WTC11 (cell line): Measurements from ENCODE around the gene KRT72.

ENCODE experiments used
- CTCF ChIP-seq: fragments of 200-600 bp; IDR thresholded peaks from 2 replicates; pipeline ENCODE4 v1.8.0; 2022; ENCODE audit warnings: antibody characterized with exemption
- NR2C2 ChIP-seq: sonication (generic); formaldehyde crosslinking; IDR thresholded peaks from 2 replicates; pipeline ENCODE4 v1.8.0; 2022; ENCODE audit warnings: mild to moderate bottlenecking, missing genetic modification reagents

GRCh38 chr12:52630008-52630500, 28.8 kb upstream of the KRT72 start:
- TF ChIP-seq CTCF = no peak
- TF ChIP-seq NR2C2 (CRISPR knock-in tag) = no peak
